ENCODE results near the gene MALL. TPM values are rescaled to one million over a fixed set of nuclear protein-coding genes. Genes with fewer than 3 reads are reported as not detected.
"Not testable (repeated sequence)": the region's sequence is repeated elsewhere in the genome, so short reads cannot be mapped to it uniquely, and the experiment has no call there.

The MALL gene
- total RNA-seq, 2 donors from 2014 or later, result 0.17 TPM; not detected in 1

DNA sequence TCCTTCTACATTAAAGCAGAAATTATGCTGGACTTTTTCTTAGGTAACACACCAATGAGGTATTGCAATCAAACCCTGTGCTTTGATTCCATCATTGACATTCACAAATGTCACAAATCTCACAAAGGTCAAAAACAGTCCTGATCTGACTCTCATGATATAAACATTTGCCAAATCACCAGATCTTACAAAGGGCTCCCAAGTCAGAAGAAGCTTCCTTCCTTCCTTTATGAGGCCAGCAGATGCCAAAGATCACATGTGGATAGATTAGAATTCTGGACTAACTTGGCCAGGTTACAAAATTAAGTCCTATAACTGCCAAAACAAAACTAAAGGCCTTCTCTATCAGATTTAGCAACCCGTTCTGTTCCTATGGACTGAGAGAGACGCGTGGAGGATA, 53.3 kb downstream of the MALL start:
- not testable (repeated sequence) for H3K27ac Mint-ChIP-seq; H3K9me3 Mint-ChIP-seq; H3K4me1 Mint-ChIP-seq (ENCODE audit: low read depth); DNase-seq; H3K27me3 Mint-ChIP-seq (ENCODE audit: low read depth); ATAC-seq (replicated peaks in 1 of 2); H3K4me3 Mint-ChIP-seq; H3K36me3 Mint-ChIP-seq (ENCODE audit: insufficient read depth in 2 of 2)

DNA sequence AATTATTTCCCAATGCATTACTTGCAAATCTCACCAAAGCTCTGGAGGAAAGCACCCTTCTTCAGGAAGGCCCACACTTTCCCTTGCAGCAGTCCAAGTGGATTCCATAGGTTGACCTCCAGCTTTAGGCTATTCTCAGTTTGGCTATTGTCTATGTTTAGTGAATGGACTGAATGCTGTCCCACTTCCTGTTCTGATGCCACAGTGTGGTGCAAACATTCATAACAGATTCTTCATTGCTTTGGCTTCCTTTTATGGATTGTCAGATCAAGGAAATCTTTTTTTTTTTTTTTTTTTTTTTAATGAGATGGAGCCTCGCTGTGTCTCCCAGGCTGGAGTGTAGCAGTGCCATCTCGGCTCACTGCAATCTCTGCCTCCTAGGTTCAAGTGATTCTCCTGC, 55.1 kb downstream of the MALL start:
- not testable (repeated sequence) for H3K9me3 Mint-ChIP-seq; H3K4me1 Mint-ChIP-seq (ENCODE audit: low read depth); DNase-seq; H3K27ac Mint-ChIP-seq; H3K4me3 Mint-ChIP-seq; H3K36me3 Mint-ChIP-seq (ENCODE audit: insufficient read depth in 2 of 2); H3K27me3 Mint-ChIP-seq (ENCODE audit: low read depth); ATAC-seq (replicated peaks in 1 of 2)

DNA sequence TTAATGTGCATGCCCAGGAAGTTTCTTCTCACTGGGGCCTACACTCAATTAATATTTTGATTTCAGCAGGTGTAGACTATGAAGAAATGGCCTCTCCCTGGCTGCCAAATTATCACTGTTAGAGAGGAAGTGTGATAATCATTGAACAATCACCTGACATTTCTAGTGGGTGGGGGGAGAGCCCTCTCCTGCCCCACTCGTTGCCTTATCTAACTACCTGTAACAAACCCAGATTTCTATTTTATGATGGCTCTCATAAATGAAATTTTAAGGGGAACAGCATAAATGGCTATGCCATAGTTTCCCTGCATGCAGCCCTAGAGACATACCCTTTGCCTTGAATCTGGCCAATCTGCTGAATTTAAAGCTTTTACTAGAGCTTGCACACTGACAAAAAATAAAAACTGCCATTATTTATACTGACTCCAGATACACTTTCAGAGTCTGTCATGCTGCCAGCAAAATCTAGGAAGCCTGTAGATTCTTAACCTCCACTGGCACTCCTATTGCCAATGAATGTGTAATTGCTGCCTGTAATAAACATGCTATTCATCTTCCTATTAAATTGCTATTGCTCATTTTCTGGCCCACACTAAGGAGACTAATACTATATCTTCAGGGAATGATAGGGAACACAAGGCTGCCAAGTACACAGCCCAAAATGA, 55.8 kb downstream of the MALL start:
- H3K4me1 Mint-ChIP-seq (ENCODE audit: low read depth); ATAC-seq (replicated peaks in 1 of 2); H3K9me3 Mint-ChIP-seq; H3K36me3 Mint-ChIP-seq (ENCODE audit: insufficient read depth in 2 of 2); DNase-seq; H3K27ac Mint-ChIP-seq; H3K27me3 Mint-ChIP-seq (ENCODE audit: low read depth); H3K4me3 Mint-ChIP-seq: not testable (repeated sequence)

DNA sequence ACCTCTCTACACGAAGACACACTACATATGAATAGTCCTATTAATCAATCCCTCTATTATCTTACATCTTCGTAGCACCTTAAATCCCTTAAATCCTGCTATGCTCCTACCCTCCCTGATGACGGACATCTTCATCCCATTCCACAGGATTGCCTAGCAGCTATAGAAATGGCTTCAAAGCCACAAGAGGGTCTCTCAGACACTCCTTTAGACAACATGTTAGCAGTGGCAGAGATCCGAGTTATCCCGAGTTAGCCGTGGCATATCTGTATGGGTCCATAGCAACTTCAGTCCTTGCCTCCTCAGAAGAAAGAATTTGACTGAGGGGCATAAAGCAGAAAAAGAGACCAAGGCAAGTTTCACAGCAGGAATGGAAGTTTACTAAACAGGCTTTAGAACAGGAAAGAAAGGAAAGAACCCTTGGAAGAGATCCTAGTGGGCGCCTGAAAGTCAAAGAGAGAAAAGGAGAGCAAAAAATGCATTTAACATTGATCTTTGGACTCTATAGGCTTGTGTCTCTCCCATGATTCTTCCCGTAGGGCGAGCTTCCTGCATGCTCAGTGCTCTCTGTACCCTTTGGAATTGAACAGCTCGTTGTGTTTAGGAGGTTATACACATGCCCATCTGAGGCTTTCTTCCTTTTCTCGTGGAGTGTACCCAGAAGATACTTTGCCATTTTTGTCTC, 56.5 kb downstream of the MALL start:
- H3K27me3 Mint-ChIP-seq (ENCODE audit: low read depth); H3K4me3 Mint-ChIP-seq; H3K27ac Mint-ChIP-seq; DNase-seq; H3K36me3 Mint-ChIP-seq (ENCODE audit: insufficient read depth in 2 of 2); H3K9me3 Mint-ChIP-seq; H3K4me1 Mint-ChIP-seq (ENCODE audit: low read depth); ATAC-seq (replicated peaks in 1 of 2): not testable (repeated sequence)

DNA sequence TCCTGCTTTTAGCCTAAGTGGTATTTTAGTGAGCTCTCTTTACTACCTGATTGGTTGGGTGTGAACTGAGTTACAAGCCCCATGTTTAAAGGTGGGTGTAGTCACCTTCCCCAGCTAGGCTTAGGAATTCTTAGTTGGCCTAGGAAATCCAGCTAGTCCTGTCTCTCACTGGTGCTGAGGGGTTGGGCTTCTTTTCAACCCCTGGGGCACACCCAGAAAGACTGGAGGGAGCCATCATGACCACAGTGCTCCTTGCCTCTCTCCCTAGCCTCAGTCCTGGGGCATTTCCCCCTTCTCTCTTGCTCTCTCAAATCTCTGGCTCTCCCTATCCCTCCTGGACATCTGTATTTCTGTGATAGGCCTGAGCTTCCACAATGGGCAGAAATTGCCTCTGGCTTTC, 57.6 kb downstream of the MALL start:
- H3K4me3 Mint-ChIP-seq; H3K36me3 Mint-ChIP-seq (ENCODE audit: insufficient read depth in 2 of 2); ATAC-seq (replicated peaks in 1 of 2); H3K27ac Mint-ChIP-seq; H3K9me3 Mint-ChIP-seq; DNase-seq; H3K27me3 Mint-ChIP-seq (ENCODE audit: low read depth); H3K4me1 Mint-ChIP-seq (ENCODE audit: low read depth): not testable (repeated sequence)

DNA sequence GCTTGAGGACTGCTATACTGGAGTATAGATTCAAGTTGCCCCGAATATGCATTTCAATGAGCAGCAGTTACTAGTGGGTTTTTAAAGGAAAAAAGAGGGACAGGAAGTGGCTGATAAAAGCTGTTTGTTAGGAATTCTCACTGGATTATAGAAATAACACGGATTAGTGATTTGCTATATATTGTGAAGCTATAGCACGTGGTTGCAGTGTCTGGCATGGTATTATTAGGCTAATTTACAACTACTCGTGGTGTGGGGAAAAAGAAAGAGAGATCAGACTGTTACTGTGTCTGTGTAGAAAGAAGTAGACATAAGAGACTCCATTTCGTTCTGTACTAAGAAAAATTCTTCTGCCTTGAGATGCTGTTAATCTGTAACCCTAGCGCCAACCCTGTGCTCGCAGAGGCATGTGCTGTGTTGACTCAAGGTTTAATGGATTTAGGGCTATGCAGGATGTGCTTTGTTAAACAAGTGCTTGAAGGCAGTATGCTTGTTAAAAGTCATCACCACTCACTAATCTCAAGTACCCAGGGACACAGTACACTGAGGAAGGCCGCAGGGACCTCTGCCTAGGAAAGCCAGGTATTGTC, 59.7 kb downstream of the MALL start:
- not testable (repeated sequence) for DNase-seq; H3K36me3 Mint-ChIP-seq (ENCODE audit: insufficient read depth in 2 of 2); H3K4me3 Mint-ChIP-seq; ATAC-seq (replicated peaks in 1 of 2); H3K9me3 Mint-ChIP-seq; H3K27me3 Mint-ChIP-seq (ENCODE audit: low read depth); H3K27ac Mint-ChIP-seq; H3K4me1 Mint-ChIP-seq (ENCODE audit: low read depth)

DNA sequence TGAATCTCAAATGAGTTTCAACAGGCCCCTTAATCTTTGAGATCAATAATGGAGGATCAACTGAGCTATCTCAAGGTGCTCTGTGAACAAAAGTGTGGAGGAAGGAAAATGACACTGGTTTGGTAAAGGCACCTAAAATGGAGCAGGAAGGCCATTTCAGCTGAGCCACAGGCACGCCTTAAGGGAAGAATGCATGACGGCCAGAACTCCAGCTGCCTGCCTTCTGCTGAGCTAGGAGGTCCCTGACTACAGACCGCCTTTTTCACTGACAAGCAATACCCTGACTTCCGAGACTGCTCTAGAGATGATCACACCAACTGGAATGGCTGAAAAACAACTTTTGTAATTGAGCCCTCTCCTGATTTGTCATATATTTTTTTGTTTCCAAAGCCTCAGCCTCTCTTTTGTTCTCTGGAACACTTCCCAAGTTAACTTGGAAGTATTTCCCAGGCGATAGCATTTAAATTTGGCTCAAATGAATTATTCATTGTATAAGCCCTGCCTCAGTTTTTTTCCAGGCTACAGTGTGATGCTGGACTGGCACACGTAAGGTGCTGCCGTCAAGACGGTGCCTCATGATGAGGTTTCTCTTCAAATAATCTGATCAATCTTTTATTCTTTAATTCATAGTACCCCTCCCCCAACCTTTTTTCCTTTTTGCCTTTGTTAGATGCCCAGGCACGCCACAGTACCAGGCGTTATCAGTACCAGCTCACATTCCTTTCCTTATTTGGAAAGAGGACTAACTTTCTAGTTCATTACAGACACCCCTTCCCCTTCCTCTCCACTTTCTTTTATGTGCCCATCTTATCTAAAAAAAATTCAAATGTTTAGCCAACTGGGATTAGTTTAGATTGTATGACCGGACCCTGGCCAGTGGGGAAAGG, 60.9 kb downstream of the MALL start:
- not testable (repeated sequence) for DNase-seq; H3K27me3 Mint-ChIP-seq (ENCODE audit: low read depth); H3K9me3 Mint-ChIP-seq; H3K4me3 Mint-ChIP-seq; H3K4me1 Mint-ChIP-seq (ENCODE audit: low read depth); H3K36me3 Mint-ChIP-seq (ENCODE audit: insufficient read depth in 2 of 2); ATAC-seq (replicated peaks in 1 of 2); H3K27ac Mint-ChIP-seq

DNA sequence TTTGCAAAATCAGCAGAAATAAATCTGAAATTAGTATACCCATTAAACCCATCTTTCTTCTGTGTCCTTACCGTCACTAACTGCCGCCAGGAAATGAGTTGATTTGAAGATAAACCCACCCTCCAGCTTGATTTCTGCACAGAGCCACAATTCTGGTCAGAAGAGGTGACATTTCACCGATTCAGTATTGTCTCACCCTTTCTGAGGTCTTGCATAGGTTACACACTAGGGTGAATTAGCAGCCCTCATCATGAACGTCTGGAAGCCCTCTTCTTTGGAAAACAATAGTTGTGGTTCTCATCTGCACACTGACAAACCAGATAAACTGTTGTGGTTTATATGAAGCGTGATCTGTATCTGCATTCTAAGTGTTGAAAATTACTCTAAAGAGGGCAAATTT, 61.9 kb downstream of the MALL start:
- not testable (repeated sequence) for H3K9me3 Mint-ChIP-seq; H3K27ac Mint-ChIP-seq; H3K36me3 Mint-ChIP-seq (ENCODE audit: insufficient read depth in 2 of 2); DNase-seq; H3K4me3 Mint-ChIP-seq; H3K27me3 Mint-ChIP-seq (ENCODE audit: low read depth); H3K4me1 Mint-ChIP-seq (ENCODE audit: low read depth)
- ATAC-seq (replicated peaks in 1 of 2), result peak; percentile 71 to 76

DNA sequence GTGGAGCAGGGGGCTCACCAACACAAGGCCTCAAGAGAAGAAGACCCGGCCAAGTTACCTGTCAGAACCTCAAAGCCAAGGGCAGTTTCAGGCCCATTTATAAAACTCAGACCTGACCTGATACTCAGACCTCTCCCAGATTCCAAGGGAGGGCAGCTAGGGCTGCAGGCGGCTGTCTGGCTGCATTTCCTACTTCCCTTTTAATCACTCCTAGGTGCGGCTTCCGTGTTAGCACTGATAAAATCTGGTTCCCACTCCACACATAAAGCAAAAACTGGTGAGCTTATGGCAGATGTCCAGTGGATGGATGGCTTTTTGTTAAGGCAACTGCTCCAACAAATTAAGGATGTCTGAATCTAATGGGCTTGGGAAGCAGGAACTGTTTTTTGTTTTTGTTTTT, 63.5 kb downstream of the MALL start:
- not testable (repeated sequence) for H3K9me3 Mint-ChIP-seq; H3K27me3 Mint-ChIP-seq (ENCODE audit: low read depth); H3K36me3 Mint-ChIP-seq (ENCODE audit: insufficient read depth in 2 of 2); H3K27ac Mint-ChIP-seq; DNase-seq; ATAC-seq (replicated peaks in 1 of 2); H3K4me1 Mint-ChIP-seq (ENCODE audit: low read depth); H3K4me3 Mint-ChIP-seq

DNA sequence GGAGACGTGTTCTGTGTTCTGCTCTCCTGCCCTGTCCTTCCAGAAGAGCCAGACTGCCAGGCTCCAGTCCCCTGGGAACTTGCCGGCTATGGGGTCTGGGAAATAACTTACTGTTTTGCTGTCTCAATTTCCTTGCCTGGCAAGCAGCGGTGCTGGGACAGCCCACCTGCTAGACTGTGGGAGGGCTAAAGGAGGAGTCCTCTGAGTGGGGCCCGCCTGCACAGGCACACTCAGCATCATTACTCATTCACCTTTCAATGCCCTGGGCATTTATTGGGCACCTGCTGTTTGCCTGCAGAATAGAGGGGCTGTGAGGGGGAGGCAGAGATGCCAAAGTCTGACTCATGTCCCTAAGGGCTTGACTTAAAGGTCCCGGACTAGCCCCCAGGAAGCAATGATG, 65.4 kb downstream of the MALL start:
- H3K4me3 Mint-ChIP-seq; H3K27ac Mint-ChIP-seq; H3K9me3 Mint-ChIP-seq; H3K27me3 Mint-ChIP-seq (ENCODE audit: low read depth); H3K36me3 Mint-ChIP-seq (ENCODE audit: insufficient read depth in 2 of 2); H3K4me1 Mint-ChIP-seq (ENCODE audit: low read depth); ATAC-seq (replicated peaks in 1 of 2); DNase-seq: not testable (repeated sequence)

DNA sequence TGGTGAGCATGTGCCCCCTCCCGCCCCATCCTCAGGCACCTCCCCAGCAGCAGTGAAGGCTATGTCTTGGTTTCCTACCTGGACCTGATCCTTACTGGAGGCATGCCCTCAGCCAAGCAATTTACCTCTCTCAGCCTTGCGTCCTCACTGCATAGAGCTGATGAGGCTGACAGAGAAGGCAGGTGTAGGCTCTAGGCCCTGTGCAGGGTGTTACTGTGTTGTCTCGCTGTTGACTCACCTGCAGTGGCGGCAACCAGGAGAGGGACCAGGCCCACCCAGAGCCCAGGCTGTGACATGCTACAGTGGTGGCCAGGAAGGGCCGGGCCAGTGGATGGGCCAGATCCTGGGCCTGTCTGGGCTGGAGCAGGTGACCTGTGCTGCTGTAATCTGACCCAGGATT, 65.9 kb downstream of the MALL start:
- H3K27me3 Mint-ChIP-seq (ENCODE audit: low read depth), result not testable (repeated sequence)

DNA sequence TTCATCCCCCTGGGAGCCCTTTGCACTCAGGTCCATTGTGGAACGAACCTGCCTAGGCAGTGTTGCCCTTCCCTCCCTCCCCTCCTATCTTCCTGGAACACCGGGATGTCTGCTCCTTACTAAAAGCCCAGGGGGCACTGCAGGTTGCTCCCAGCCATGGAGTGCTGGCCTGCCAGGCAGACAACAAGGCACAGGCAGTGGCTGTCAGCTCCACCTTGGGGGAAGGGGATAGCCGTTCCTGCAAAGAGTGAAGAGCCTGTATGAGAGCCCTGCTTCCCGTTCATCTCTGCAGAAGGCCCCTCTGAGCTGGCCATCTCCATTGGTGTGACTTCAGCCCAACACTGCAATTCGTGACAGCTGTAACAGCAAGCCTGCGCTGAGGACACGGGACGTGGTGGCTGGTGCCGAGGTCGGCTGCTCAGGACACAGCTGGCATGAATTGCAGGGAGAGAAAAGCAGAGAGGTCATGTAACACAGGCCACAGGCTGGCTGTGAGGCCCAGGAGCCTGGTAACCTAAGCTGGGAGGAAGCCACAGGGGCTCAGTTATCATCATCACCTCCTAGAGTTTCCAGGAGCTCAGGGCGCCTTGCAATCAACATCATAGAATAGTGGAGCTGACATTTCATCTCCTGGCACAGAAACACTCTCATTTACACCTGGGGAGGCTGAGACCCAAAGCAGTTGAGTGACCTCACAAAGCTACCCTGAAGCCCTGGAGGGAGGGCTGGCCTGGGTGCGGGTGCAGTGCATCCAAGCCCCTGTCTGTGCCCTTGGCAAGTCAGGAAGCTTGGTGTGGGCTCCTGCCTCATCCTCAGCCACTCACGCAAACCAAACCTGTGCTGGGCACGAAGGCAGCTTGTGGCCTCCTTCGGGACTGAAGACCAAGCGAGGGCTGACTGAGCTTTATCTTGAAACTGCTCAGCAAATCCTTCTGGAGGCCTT, 67.1 kb downstream of the MALL start:
- H3K4me1 Mint-ChIP-seq (ENCODE audit: low read depth); ATAC-seq (replicated peaks in 1 of 2); DNase-seq; H3K4me3 Mint-ChIP-seq; H3K9me3 Mint-ChIP-seq; H3K36me3 Mint-ChIP-seq (ENCODE audit: insufficient read depth in 2 of 2); H3K27me3 Mint-ChIP-seq (ENCODE audit: low read depth); H3K27ac Mint-ChIP-seq: not testable (repeated sequence)

More for the DNA sequence above, 65.9 kb downstream of the MALL start:
- H3K36me3 Mint-ChIP-seq (ENCODE audit: insufficient read depth in 2 of 2); H3K4me1 Mint-ChIP-seq (ENCODE audit: low read depth); H3K9me3 Mint-ChIP-seq; DNase-seq; H3K27ac Mint-ChIP-seq; H3K4me3 Mint-ChIP-seq; ATAC-seq (replicated peaks in 1 of 2): not testable (repeated sequence)
